ENCODE results near the gene AGMO.

AGMO gene

GRCh38 chr7:15441915-15442314 lies 119.9 kb downstream of the AGMO start:
- Mint-ChIP-seq H3K4me3 (no peak overlapping the region), H3K36me3 (no peaks in the 10 kb centered on the region), H3K27ac (no peak overlapping the region), H3K9me3 (peaks cover 1% of the 10 kb centered on the region), H3K4me1 (no peaks in the 10 kb centered on the region), H3K27me3 (no peaks in the 10 kb centered on the region)
- ATAC-seq (ENCODE audit: low read depth) (no peak), DNase-seq (ENCODE audit: low spot score in 2 of 2) (no peak)

GRCh38 chr7:15440482-15440881 lies 121.3 kb downstream of the AGMO start:
- Mint-ChIP-seq H3K4me1 (no peaks in the 10 kb centered on the region), H3K36me3 (no peaks in the 10 kb centered on the region), H3K9me3 (peaks cover 1% of the 10 kb centered on the region), H3K4me3 (no peak overlapping the region), H3K27me3 (no peaks in the 10 kb centered on the region), H3K27ac (no peak overlapping the region)
- ATAC-seq (ENCODE audit: low read depth), result no peak
- no peak for DNase-seq (ENCODE audit: low spot score in 2 of 2)

GRCh38 chr7:15439853-15440252 lies 122.0 kb downstream of the AGMO start:
- no peak for ATAC-seq (ENCODE audit: low read depth)

GRCh38 chr7:15433151-15433550 lies 128.7 kb downstream of the AGMO start:
- Mint-ChIP-seq H3K36me3 (no peaks in the 10 kb centered on the region), H3K4me3 (no peak overlapping the region), H3K4me1 (no peaks in the 10 kb centered on the region), H3K27me3 (no peaks in the 10 kb centered on the region), H3K27ac (no peak overlapping the region), H3K9me3 (no peaks in the 10 kb centered on the region)
- no peak for DNase-seq (ENCODE audit: low spot score in 2 of 2)
- no peak for ATAC-seq (ENCODE audit: low read depth)

More at GRCh38 chr7:15439853-15440252, 122.0 kb downstream of the AGMO start:
- no peak for DNase-seq (ENCODE audit: low spot score in 2 of 2)
- Mint-ChIP-seq H3K27ac (no peak overlapping the region), H3K36me3 (no peaks in the 10 kb centered on the region), H3K9me3 (peaks cover 1% of the 10 kb centered on the region), H3K4me3 (no peak overlapping the region), H3K27me3 (no peaks in the 10 kb centered on the region), H3K4me1 (no peaks in the 10 kb centered on the region)

GRCh38 chr7:15430911-15431310 lies 130.9 kb downstream of the AGMO start:
- Mint-ChIP-seq H3K4me1 (no peaks in the 10 kb centered on the region), H3K4me3 (no peak overlapping the region), H3K36me3 (no peaks in the 10 kb centered on the region)

GRCh38 chr7:15430191-15430590 lies 131.6 kb downstream of the AGMO start:
- DNase-seq (ENCODE audit: low spot score in 2 of 2) (no peak), ATAC-seq (ENCODE audit: low read depth) (no peak)
- Mint-ChIP-seq H3K4me3 (no peak overlapping the region), H3K27ac (no peak overlapping the region), H3K27me3 (no peaks in the 10 kb centered on the region), H3K36me3 (no peaks in the 10 kb centered on the region), H3K4me1 (no peaks in the 10 kb centered on the region), H3K9me3 (no peaks in the 10 kb centered on the region)

More at GRCh38 chr7:15430911-15431310, 130.9 kb downstream of the AGMO start:
- H3K9me3 Mint-ChIP-seq, result no peaks in the 10 kb centered on the region
- H3K27ac Mint-ChIP-seq, result no peak overlapping the region
- no peak for ATAC-seq (ENCODE audit: low read depth)
- H3K27me3 Mint-ChIP-seq, result no peaks in the 10 kb centered on the region
- no peak for DNase-seq (ENCODE audit: low spot score in 2 of 2)

GRCh38 chr7:15424468-15424867 lies 137.3 kb downstream of the AGMO start:
- Mint-ChIP-seq H3K4me1 (no peaks in the 10 kb centered on the region), H3K9me3 (peaks cover 14% of the 10 kb centered on the region), H3K27me3 (no peaks in the 10 kb centered on the region), H3K4me3 (no peak overlapping the region), H3K27ac (no peak overlapping the region), H3K36me3 (no peaks in the 10 kb centered on the region)
- no peak for DNase-seq (ENCODE audit: low spot score in 2 of 2)
- ATAC-seq (ENCODE audit: low read depth), result no peak

- H3K27ac Mint-ChIP-seq, result no peak overlapping the region
- peaks cover 16% of the 10 kb centered on the region for H3K9me3 Mint-ChIP-seq
- DNase-seq (ENCODE audit: low spot score in 2 of 2), result no peak
- H3K27me3 Mint-ChIP-seq, result no peaks in the 10 kb centered on the region
- H3K4me1 Mint-ChIP-seq, result no peaks in the 10 kb centered on the region
- no peak overlapping the region for H3K4me3 Mint-ChIP-seq
- H3K36me3 Mint-ChIP-seq, result no peaks in the 10 kb centered on the region
- no peak for ATAC-seq (ENCODE audit: low read depth)
These were observed 142.2 kb downstream of the AGMO start for GRCh38 chr7:15419596-15419995.

- DNase-seq (ENCODE audit: low spot score in 2 of 2), result no peak
- no peaks in the 10 kb centered on the region for H3K36me3 Mint-ChIP-seq
- no peak overlapping the region for H3K4me3 Mint-ChIP-seq
- ATAC-seq (ENCODE audit: low read depth), result no peak
- H3K27ac Mint-ChIP-seq, result no peak overlapping the region
- H3K9me3 Mint-ChIP-seq, result peaks cover 18% of the 10 kb centered on the region
- H3K4me1 Mint-ChIP-seq, result no peaks in the 10 kb centered on the region
- no peaks in the 10 kb centered on the region for H3K27me3 Mint-ChIP-seq
These were observed 143.6 kb downstream of the AGMO start for GRCh38 chr7:15418264-15418663.

GRCh38 chr7:15417341-15417988 lies 144.3 kb downstream of the AGMO start:
- Mint-ChIP-seq H3K36me3 (no peaks in the 10 kb centered on the region), H3K9me3 (peaks cover 17% of the 10 kb centered on the region), H3K27me3 (no peaks in the 10 kb centered on the region), H3K4me3 (no peak overlapping the region), H3K27ac (no peak overlapping the region), H3K4me1 (no peaks in the 10 kb centered on the region)
- no peak for ATAC-seq (ENCODE audit: low read depth)
- DNase-seq (ENCODE audit: low spot score in 2 of 2), result no peak

- H3K4me3 Mint-ChIP-seq, result no peak overlapping the region
- ATAC-seq (ENCODE audit: low read depth) (no peak), DNase-seq (ENCODE audit: low spot score in 2 of 2) (no peak)
- no peak overlapping the region for H3K27ac Mint-ChIP-seq
- H3K27me3 Mint-ChIP-seq, result no peaks in the 10 kb centered on the region
- H3K9me3 Mint-ChIP-seq, result peaks cover 2% of the 10 kb centered on the region
- no peaks in the 10 kb centered on the region for H3K4me1 Mint-ChIP-seq
- no peaks in the 10 kb centered on the region for H3K36me3 Mint-ChIP-seq
These were observed 150.8 kb downstream of the AGMO start for GRCh38 chr7:15411019-15411418.

GRCh38 chr7:15407910-15408309 lies 153.9 kb downstream of the AGMO start:
- ATAC-seq (ENCODE audit: low read depth), result no peak
- no peaks in the 10 kb centered on the region for H3K27me3 Mint-ChIP-seq
- no peaks in the 10 kb centered on the region for H3K4me1 Mint-ChIP-seq
- H3K27ac Mint-ChIP-seq, result no peak overlapping the region
- H3K36me3 Mint-ChIP-seq, result no peaks in the 10 kb centered on the region
- DNase-seq (ENCODE audit: low spot score in 2 of 2), result no peak
- H3K9me3 Mint-ChIP-seq, result no peaks in the 10 kb centered on the region
- H3K4me3 Mint-ChIP-seq, result no peak overlapping the region

GRCh38 chr7:15403751-15404150 lies 158.1 kb downstream of the AGMO start:
- Mint-ChIP-seq H3K9me3 (peaks cover 2% of the 10 kb centered on the region), H3K4me3 (no peak overlapping the region), H3K27ac (no peak overlapping the region), H3K36me3 (no peaks in the 10 kb centered on the region), H3K27me3 (no peaks in the 10 kb centered on the region), H3K4me1 (no peaks in the 10 kb centered on the region)
- ATAC-seq (ENCODE audit: low read depth), result no peak
- DNase-seq (ENCODE audit: low spot score in 2 of 2), result no peak

- Mint-ChIP-seq H3K4me3 (no peak overlapping the region), H3K4me1 (no peaks in the 10 kb centered on the region), H3K27ac (no peak overlapping the region), H3K36me3 (no peaks in the 10 kb centered on the region), H3K9me3 (peaks cover 2% of the 10 kb centered on the region), H3K27me3 (no peaks in the 10 kb centered on the region)
- no peak for ATAC-seq (ENCODE audit: low read depth)
- DNase-seq (ENCODE audit: low spot score in 2 of 2), result no peak
These were observed 158.5 kb downstream of the AGMO start for GRCh38 chr7:15403315-15403714.

GRCh38 chr7:15402436-15403136 lies 159.2 kb downstream of the AGMO start:
- no peaks in the 10 kb centered on the region for H3K36me3 Mint-ChIP-seq
- H3K27ac Mint-ChIP-seq, result no peak overlapping the region

More at GRCh38 chr7:15402436-15403136, 159.2 kb downstream of the AGMO start:
- Mint-ChIP-seq H3K9me3 (peaks cover 2% of the 10 kb centered on the region), H3K4me3 (no peak overlapping the region), H3K27me3 (no peaks in the 10 kb centered on the region), H3K4me1 (no peaks in the 10 kb centered on the region)
- no peak for ATAC-seq (ENCODE audit: low read depth)
- no peak for DNase-seq (ENCODE audit: low spot score in 2 of 2)

All from memory B cell (primary cell).